Sigmoid colon (tissue), 4 donors: Measurements from ENCODE around the gene HLTF.

Experiments used
- CTCF ChIP-seq, 4 experiments: fragments of 450-650 bp in 3 of 4; fragments of 200-600 bp in 1 of 4; IDR thresholded peaks; one replicate each; pipeline ENCODE4 v1.5.1; 2016 to 2019; ENCODE audit warnings: antibody characterized with exemption in 4 of 4, mild to moderate bottlenecking in 3 of 4, moderate library complexity in 2 of 4
- POLR2A ChIP-seq, 2 donors: fragments of 450-650 bp; IDR thresholded peaks; one replicate each; pipeline ENCODE4 v1.6.1; 2016; ENCODE audit warnings: antibody characterized with exemption in 2 of 2, mild to moderate bottlenecking in 2 of 2, moderate library complexity in 2 of 2
- POLR2AphosphoS5 ChIP-seq, 4 donors: sonication (generic); formaldehyde crosslinking; IDR thresholded peaks; one replicate each; pipeline ENCODE4 v1.6.1; 2017; ENCODE audit warnings: antibody characterized with exemption in 4 of 4

GRCh38 chr3:149042789-149043386 is 43.4 kb downstream of the HLTF start:
- TF ChIP-seq POLR2AphosphoS5 (IDR thresholded peaks at IDR 0.05) = no peak
- TF ChIP-seq CTCF (IDR thresholded peaks at IDR 0.05) = no peak
- TF ChIP-seq POLR2A (IDR thresholded peaks at IDR 0.05) = no peak
